ENCODE results near the gene MXD4.

GRCh38 chr4:2264481-2265041 is 2.7 kb upstream of the MXD4 start:
- TF ChIP-seq, protein P1, sequence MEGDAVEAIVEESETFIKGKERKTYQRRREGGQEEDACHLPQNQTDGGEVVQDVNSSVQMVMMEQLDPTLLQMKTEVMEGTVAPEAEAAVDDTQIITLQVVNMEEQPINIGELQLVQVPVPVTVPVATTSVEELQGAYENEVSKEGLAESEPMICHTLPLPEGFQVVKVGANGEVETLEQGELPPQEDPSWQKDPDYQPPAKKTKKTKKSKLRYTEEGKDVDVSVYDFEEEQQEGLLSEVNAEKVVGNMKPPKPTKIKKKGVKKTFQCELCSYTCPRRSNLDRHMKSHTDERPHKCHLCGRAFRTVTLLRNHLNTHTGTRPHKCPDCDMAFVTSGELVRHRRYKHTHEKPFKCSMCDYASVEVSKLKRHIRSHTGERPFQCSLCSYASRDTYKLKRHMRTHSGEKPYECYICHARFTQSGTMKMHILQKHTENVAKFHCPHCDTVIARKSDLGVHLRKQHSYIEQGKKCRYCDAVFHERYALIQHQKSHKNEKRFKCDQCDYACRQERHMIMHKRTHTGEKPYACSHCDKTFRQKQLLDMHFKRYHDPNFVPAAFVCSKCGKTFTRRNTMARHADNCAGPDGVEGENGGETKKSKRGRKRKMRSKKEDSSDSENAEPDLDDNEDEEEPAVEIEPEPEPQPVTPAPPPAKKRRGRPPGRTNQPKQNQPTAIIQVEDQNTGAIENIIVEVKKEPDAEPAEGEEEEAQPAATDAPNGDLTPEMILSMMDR (IDR thresholded peaks at IDR 0.05): no peak
- TF ChIP-seq POLR2A (IDR thresholded peaks at IDR 0.05): no peak

All from heart left ventricle (tissue), 13 donors.